Measurements from ENCODE around the gene AFAP1. TPM values are rescaled to one million over a fixed set of nuclear protein-coding genes. Genes with fewer than 3 reads are reported as not detected.

The AFAP1 gene
- total and polyA plus RNA-seq, 2 donors (not counting 1 experiment from before 2014, with no cell fraction given): 0.03 to 0.44 TPM

DNA sequence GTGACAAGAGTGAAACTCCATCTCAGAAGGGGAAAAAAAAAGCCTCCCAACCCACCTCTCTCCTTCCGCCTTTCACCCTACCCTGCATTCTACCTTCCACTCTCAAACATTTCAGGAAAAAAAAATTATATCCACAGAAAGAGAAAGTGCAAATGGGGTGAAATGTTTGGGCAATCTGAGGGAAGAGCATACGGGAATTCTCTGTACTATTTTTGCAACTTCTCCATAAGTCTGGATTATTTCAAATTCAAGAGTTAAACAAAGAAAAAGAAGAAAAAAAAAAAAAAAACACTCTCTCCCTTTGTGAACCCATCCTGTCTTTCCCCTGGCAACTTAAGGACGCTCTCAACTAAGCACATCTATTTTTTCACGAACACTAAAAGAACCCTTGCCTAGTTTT, 41.3 kb downstream of the AFAP1 start:
- Histone ChIP-seq H3K4me3 (ENCODE audit: control extremely low read depth in 1 of 5, extremely low read depth in 1 of 5, insufficient read depth in 1 of 5, low read depth in 2 of 5, low read length in 4 of 5) (no peak overlapping the region), H3K27ac (ENCODE audit: low read length in 2 of 2) (no peak overlapping the region), H3K27me3 (replicated peaks in 1 of 4; ENCODE audit: control extremely low read depth in 1 of 4, control insufficient read depth in 3 of 4, insufficient read depth in 4 of 4, low read length in 3 of 4) (peaks cover 0 to 4% (median 0%) of the 10 kb centered on the region in 4 experiments), H3K9me3 (ENCODE audit: control extremely low read depth in 1 of 3, control insufficient read depth in 2 of 3, insufficient read depth in 1 of 3, low read length in 2 of 3) (no peaks in the 10 kb centered on the region), H2AFZ (ENCODE audit: insufficient read depth, low read depth, low read length, poor library complexity, severe bottlenecking) (no peak overlapping the region), H3K9ac (ENCODE audit: low read length) (no peak overlapping the region), H3K79me2 (ENCODE audit: control insufficient read depth, insufficient read depth, low read length) (no peaks in the 10 kb centered on the region), H4K20me1 (ENCODE audit: control insufficient read depth, insufficient read depth, low read length, poor library complexity, severe bottlenecking) (no peaks in the 10 kb centered on the region), H3K36me3 (replicated peaks in 1 of 2; ENCODE audit: control extremely low read depth in 1 of 2, control insufficient read depth in 1 of 2, extremely low read depth in 1 of 2, insufficient read depth in 2 of 2, low read length in 1 of 2) (no peaks in the 10 kb centered on the region), H3K4me1 (ENCODE audit: control insufficient read depth in 2 of 2, insufficient read depth in 2 of 2, low read length in 2 of 2) (no peaks in the 10 kb centered on the region), H3K4me2 (replicated peaks; ENCODE audit: low read depth, low read length, poor library complexity, severe bottlenecking) (no peak overlapping the region)
- WGBS (ENCODE audit: insufficient coverage): no CpG with 5 or more reads among the region's 4 CpGs
- H3K9me3 Mint-ChIP-seq (ENCODE audit: insufficient read depth): no peaks in the 10 kb centered on the region
- no peak overlapping the region for H3K27ac Mint-ChIP-seq
- ChIA-PET CTCF (no interaction called here), POLR2A (no interaction called here)
- H3K4me3 Mint-ChIP-seq: no peak overlapping the region
- DNase-seq (no peak), ATAC-seq (ENCODE audit: low read depth) (no peak)
- intact Hi-C loops (cut with micrococcal nuclease): no loop called here
- H3K4me1 Mint-ChIP-seq: no peaks in the 10 kb centered on the region
- TF ChIP-seq EZH2 (IDR thresholded peaks at IDR 0.05; ENCODE audit: borderline replicate concordance, insufficient read depth, low read depth, low read length, poor library complexity, severe bottlenecking): no peak
- TF ChIP-seq, protein P1, sequence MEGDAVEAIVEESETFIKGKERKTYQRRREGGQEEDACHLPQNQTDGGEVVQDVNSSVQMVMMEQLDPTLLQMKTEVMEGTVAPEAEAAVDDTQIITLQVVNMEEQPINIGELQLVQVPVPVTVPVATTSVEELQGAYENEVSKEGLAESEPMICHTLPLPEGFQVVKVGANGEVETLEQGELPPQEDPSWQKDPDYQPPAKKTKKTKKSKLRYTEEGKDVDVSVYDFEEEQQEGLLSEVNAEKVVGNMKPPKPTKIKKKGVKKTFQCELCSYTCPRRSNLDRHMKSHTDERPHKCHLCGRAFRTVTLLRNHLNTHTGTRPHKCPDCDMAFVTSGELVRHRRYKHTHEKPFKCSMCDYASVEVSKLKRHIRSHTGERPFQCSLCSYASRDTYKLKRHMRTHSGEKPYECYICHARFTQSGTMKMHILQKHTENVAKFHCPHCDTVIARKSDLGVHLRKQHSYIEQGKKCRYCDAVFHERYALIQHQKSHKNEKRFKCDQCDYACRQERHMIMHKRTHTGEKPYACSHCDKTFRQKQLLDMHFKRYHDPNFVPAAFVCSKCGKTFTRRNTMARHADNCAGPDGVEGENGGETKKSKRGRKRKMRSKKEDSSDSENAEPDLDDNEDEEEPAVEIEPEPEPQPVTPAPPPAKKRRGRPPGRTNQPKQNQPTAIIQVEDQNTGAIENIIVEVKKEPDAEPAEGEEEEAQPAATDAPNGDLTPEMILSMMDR (IDR thresholded peaks at IDR 0.05): no peak
- peaks cover 18% of the 10 kb centered on the region for H3K27me3 Mint-ChIP-seq

GRCh38 chr4:7897811-7898210, 41.9 kb downstream of the AFAP1 start:
- no peak for ATAC-seq (ENCODE audit: low read depth)
- Mint-ChIP-seq H3K27me3 (peaks cover 14% of the 10 kb centered on the region), H3K9me3 (ENCODE audit: insufficient read depth) (no peaks in the 10 kb centered on the region), H3K4me1 (no peaks in the 10 kb centered on the region), H3K27ac (no peak overlapping the region), H3K4me3 (no peak overlapping the region)
- intact Hi-C loops (cut with micrococcal nuclease): no loop called here
- no peak overlapping the region for H3K4me3 ChIP-seq (ENCODE audit: control extremely low read depth in 1 of 5, extremely low read depth in 1 of 5, insufficient read depth in 1 of 5, low read depth in 2 of 5, low read length in 4 of 5)
- no peaks in the 10 kb centered on the region for H3K36me3 ChIP-seq (replicated peaks in 1 of 2; ENCODE audit: control extremely low read depth in 1 of 2, control insufficient read depth in 1 of 2, extremely low read depth in 1 of 2, insufficient read depth in 2 of 2, low read length in 1 of 2)
- H3K9me3 ChIP-seq (ENCODE audit: control extremely low read depth in 1 of 3, control insufficient read depth in 2 of 3, insufficient read depth in 1 of 3, low read length in 2 of 3): no peaks in the 10 kb centered on the region
- no peaks in the 10 kb centered on the region for H3K4me1 ChIP-seq (ENCODE audit: control insufficient read depth in 2 of 2, insufficient read depth in 2 of 2, low read length in 2 of 2)
- POLR2A ChIA-PET: no interaction called here
- no peak for TF ChIP-seq EZH2 (IDR thresholded peaks at IDR 0.05; ENCODE audit: borderline replicate concordance, insufficient read depth, low read depth, low read length, poor library complexity, severe bottlenecking)
- TF ChIP-seq, protein P1 (IDR thresholded peaks at IDR 0.05): no peak
- H3K79me2 ChIP-seq (ENCODE audit: control insufficient read depth, insufficient read depth, low read length): no peaks in the 10 kb centered on the region
- H3K27ac ChIP-seq (ENCODE audit: low read length in 2 of 2): no peak overlapping the region
- peaks cover 0 to 3% (median 0%) of the 10 kb centered on the region in 4 experiments for H3K27me3 ChIP-seq (replicated peaks in 1 of 4; ENCODE audit: control extremely low read depth in 1 of 4, control insufficient read depth in 3 of 4, insufficient read depth in 4 of 4, low read length in 3 of 4)
- no peak for DNase-seq
- 93% methylated on average over 4 of the region's 7 CpGs for WGBS (ENCODE audit: insufficient coverage)
- CTCF ChIA-PET: no interaction called here
- H3K9ac ChIP-seq (ENCODE audit: low read length): no peak overlapping the region
- no peak overlapping the region for H3K4me2 ChIP-seq (replicated peaks; ENCODE audit: low read depth, low read length, poor library complexity, severe bottlenecking)
- H4K20me1 ChIP-seq (ENCODE audit: control insufficient read depth, insufficient read depth, low read length, poor library complexity, severe bottlenecking): no peaks in the 10 kb centered on the region
- no peak overlapping the region for H2AFZ ChIP-seq (ENCODE audit: insufficient read depth, low read depth, low read length, poor library complexity, severe bottlenecking)

All from B cell (primary cell).